ENCODE results near the gene EPHA2.
A peak's percentile ranks its signal among the peaks of the same experiment; 100 is the strongest.
"Not testable (repeated sequence)": the region's sequence is repeated elsewhere in the genome, so short reads cannot be mapped to it uniquely, and the experiment has no call there.

EPHA2 gene

DNA sequence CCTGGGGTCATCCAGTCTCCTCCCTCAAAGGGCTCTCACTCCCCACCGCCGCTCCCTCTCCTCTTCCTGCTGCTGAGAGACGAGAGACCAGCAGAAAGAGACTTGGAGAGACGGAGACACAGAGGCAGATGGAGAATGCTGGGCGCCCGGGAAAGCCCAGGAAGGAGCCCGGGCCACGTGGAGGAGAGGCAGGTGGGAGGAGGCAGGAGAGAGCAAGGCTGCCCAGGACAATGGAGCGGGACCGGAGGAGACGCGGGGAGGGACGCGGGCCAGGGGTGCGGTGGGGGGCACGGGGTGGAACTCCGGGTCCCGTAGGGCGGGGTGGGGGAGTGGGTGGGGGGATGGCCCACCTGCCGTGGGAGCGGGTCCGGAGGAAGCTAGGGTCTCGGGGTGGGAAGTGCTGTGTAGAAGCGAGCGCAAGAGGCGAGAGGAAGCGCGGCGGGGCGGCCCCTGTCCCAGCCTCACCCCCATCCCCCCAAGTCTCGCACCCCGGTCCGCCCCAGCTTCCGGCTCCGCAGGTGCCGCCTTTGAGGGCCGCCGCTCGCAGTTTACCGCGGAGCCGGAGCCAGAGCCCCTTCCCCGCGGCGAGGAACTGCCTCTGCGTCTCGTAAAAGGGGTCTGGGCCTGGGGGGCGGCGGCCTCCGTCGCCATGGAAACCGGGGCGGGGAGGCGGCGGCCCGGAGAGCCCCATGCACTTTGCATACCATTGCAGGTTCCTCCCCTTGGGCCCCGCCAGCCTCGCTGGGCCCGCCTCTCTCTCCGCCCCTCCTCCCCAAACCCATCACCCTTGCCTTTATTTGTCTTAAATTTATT is 11.7 kb upstream of the EPHA2 start:
- Mint-ChIP-seq H3K27ac (no peak overlapping the region), H3K27me3 (peaks cover 88% of the 10 kb centered on the region), H3K4me1 (ENCODE audit: low read depth) (peaks cover 12% of the 10 kb centered on the region), H3K4me3 (no peak overlapping the region), H3K9me3 (no peaks in the 10 kb centered on the region), H3K36me3 (ENCODE audit: low read depth) (no peaks in the 10 kb centered on the region)
- intact Hi-C loops (cut with micrococcal nuclease): no loop called here

DNA sequence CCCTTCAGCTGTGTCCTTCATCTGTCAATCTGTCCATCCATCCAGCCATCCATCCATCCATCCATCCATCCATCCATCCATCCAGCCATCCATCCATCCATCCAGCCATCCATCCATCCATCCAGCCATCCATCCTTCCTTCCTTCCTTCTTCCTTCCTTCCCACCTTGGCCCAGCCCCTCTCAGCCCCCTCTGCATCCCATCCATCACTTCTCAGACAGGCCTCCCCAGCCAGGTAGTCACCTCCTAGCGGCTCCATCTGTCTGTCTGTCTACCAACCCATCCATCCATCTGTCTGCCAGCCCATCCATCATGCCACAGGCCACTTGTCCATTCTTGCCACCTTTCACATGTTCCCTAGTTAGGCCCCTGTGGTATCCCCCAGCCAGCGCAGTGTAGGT is 10.2 kb upstream of the EPHA2 start:
- Mint-ChIP-seq H3K27me3 (peaks cover 95% of the 10 kb centered on the region), H3K4me3 (no peak overlapping the region), H3K36me3 (ENCODE audit: low read depth) (no peaks in the 10 kb centered on the region), H3K9me3 (no peaks in the 10 kb centered on the region), H3K27ac (no peak overlapping the region), H3K4me1 (ENCODE audit: low read depth) (peaks cover 9% of the 10 kb centered on the region)
- intact Hi-C loops (cut with micrococcal nuclease): no loop called here

DNA sequence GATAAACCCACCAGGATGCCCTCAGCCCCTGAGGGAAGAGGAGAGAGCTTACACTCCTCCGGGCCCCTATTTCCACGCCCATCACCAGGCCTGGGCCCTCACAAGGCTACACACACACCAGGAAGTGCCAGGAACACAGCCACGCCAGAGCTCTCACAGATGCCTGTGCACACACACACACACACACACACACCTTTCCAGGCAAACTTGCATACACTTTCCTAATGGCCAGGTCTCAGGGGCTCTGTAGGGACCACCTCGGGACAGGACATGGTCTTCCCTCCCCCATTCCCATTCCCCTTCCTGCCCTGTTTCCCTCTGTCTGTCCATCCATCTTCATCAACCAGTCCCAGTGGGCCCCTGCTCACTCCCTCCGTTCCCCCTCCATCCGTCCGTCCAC is 9.7 kb upstream of the EPHA2 start:
- Mint-ChIP-seq H3K4me1 (ENCODE audit: low read depth) (peaks cover 9% of the 10 kb centered on the region), H3K36me3 (ENCODE audit: low read depth) (no peaks in the 10 kb centered on the region), H3K9me3 (no peaks in the 10 kb centered on the region), H3K4me3 (no peak overlapping the region), H3K27me3 (peaks cover 93% of the 10 kb centered on the region), H3K27ac (no peak overlapping the region)
- intact Hi-C loops (cut with micrococcal nuclease): no loop called here

DNA sequence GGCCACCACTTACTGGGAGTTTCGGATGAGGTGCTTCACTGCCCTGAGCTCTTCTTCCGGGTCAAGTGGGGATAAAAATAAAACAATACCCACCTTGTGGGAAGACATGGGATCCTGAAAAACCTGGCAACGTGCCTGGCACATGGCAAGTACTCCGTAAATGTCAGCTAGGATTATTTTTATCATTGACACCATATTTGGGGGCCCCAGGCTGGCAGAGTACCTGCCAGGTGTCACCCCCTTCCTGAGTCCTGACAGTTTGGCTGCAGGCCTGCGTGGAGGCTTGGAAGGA is 9.2 kb upstream of the EPHA2 start:
- Mint-ChIP-seq H3K27me3 (peaks cover 87% of the 10 kb centered on the region), H3K27ac (no peak overlapping the region)
- intact Hi-C loops (cut with micrococcal nuclease): no loop called here

DNA sequence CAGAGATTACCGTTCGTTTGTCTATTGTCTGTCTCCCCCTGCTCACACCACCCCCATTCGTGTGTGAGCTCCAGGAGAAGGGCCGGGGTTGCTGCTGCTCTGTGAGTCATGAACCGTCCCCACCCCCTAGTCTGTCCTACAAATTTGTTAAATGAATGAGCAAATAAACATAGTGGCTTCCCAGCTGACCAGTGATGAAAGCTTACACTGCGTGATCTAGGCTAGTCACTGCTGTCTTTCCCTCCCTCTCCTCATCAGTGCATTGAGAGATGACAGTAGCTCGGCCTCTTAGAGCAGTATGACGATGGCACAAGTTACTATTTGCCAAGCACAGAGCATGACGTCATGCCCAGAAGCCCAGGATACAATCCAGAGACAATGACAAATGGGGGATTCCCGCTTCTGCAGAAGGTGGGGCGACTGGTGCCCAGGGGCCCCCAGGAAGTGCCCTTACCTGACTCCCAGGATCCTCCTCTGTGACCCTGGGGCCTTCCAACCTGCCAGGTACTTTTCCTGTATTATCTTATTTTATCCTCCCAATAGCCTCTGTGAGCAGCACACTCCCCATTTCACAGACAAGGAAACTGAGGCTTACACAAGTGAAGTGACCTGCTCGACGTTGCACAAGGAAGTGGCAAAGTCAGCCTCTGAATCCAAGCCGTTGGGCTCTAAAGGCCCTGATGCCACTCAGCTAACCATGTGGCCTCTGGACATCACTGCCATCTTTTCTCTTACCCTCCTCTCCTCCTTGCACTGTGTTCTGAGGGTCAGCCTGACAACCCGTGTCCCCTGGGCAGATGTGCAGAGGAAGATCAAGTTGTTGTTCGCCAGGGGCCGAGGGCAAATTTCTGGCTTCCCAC is 8.6 kb upstream of the EPHA2 start:
- Mint-ChIP-seq H3K4me3 (no peak overlapping the region), H3K9me3 (no peaks in the 10 kb centered on the region), H3K27me3 (peaks cover 82% of the 10 kb centered on the region), H3K4me1 (ENCODE audit: low read depth) (peaks cover 9% of the 10 kb centered on the region), H3K36me3 (ENCODE audit: low read depth) (no peaks in the 10 kb centered on the region), H3K27ac (no peak overlapping the region)
- intact Hi-C loops (cut with micrococcal nuclease): no loop called here

More for the DNA sequence above, 9.2 kb upstream of the EPHA2 start:
- Mint-ChIP-seq H3K4me1 (ENCODE audit: low read depth) (peaks cover 9% of the 10 kb centered on the region), H3K9me3 (no peaks in the 10 kb centered on the region), H3K4me3 (no peak overlapping the region), H3K36me3 (ENCODE audit: low read depth) (no peaks in the 10 kb centered on the region)

DNA sequence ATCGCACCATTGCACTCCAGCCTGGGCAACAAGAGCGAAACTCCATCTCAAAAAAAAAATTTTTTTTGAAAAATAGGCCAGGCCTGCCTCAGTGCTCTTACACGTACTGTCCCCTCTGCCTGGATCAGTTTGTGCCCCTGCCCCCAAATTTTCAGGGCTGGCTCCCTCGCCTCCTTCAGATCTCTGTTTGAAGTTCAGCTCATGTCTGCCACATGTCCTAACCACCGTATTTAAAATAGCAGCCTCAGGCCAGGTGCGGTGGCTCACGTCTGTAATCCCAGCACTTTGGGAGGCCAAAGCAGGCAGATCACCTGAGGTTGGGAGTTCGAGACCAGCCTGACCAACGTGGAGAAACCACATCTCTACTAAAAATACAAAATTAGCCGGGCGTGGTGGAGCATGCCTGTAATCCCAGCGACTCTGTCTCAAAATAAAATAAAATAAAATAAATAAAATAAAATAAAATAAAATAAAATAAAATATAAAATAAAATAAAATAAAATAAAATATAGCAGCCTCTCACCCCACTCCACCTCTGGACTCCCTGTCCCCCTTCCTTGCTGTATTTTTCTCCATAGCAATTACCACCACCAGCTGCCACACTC is 7.8 kb upstream of the EPHA2 start:
- H3K36me3 Mint-ChIP-seq (ENCODE audit: low read depth); H3K27ac Mint-ChIP-seq; intact Hi-C loops (cut with micrococcal nuclease); H3K9me3 Mint-ChIP-seq; H3K4me1 Mint-ChIP-seq (ENCODE audit: low read depth); H3K4me3 Mint-ChIP-seq: not testable (repeated sequence)
- peaks cover 76% of the 10 kb centered on the region for H3K27me3 Mint-ChIP-seq

DNA sequence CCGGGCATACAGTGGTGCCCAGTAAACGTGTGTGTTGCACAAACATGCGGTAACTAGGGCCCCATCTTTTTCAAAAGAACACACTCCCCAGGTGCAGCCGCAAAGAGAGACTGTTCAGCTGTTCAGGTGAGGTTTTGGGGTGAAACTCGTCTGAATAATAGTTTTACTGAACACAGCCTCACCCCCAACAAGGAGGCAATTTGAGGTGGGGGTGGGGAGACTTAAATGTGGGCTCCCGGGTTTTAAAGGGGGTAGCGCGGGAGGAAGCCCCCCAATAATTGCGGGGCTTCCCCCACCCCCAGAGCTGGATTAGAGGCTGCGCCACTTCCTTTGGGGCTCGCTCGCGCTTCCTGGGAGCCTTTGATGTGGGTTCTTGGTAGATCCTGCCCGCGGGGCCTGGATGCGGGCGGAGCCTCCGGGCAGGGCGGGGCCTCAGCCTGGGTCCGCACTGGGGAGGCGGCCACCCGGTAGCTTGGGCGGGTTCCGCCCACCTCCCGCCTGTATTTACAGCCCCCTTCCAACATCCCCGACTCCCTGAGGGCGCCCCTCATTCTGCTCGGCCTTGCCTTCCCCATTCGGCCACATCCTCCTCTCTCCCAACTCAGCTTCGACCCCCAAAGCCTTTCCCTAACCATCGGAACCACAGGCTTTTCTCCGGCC is 6.4 kb upstream of the EPHA2 start:
- intact Hi-C loops (cut with micrococcal nuclease): no loop called here
- Mint-ChIP-seq H3K4me1 (ENCODE audit: low read depth) (peaks cover 2% of the 10 kb centered on the region), H3K27ac (no peak overlapping the region), H3K4me3 (no peak overlapping the region), H3K27me3 (peaks cover 65% of the 10 kb centered on the region), H3K36me3 (ENCODE audit: low read depth) (no peaks in the 10 kb centered on the region), H3K9me3 (no peaks in the 10 kb centered on the region)

DNA sequence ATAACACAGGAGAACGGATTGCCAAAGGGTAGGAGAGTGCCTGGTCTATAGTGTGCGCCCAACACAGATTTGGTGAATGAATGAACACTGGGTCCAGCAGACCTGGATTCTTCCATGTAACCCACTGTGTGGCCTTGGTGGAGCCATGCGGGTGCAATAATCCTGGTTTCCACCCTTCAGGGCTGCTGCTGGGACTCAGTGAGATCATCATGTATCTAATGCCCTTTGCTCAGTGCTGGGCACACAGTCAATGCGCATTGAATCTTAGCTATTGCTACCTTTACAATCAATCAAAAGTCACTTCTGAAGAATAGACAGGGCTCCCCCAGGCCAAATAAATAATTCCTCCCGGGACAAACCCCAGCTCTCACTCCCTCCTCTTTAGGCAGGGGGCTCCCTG is 5.8 kb upstream of the EPHA2 start:
- H3K36me3 Mint-ChIP-seq (ENCODE audit: low read depth): no peaks in the 10 kb centered on the region
- intact Hi-C loops (cut with micrococcal nuclease): no loop called here
- H3K9me3 Mint-ChIP-seq: no peaks in the 10 kb centered on the region
- H3K4me3 Mint-ChIP-seq: no peak overlapping the region
- peaks cover 6% of the 10 kb centered on the region for H3K4me1 Mint-ChIP-seq (ENCODE audit: low read depth)
- H3K27ac Mint-ChIP-seq: no peak overlapping the region
- H3K27me3 Mint-ChIP-seq: peaks cover 64% of the 10 kb centered on the region

DNA sequence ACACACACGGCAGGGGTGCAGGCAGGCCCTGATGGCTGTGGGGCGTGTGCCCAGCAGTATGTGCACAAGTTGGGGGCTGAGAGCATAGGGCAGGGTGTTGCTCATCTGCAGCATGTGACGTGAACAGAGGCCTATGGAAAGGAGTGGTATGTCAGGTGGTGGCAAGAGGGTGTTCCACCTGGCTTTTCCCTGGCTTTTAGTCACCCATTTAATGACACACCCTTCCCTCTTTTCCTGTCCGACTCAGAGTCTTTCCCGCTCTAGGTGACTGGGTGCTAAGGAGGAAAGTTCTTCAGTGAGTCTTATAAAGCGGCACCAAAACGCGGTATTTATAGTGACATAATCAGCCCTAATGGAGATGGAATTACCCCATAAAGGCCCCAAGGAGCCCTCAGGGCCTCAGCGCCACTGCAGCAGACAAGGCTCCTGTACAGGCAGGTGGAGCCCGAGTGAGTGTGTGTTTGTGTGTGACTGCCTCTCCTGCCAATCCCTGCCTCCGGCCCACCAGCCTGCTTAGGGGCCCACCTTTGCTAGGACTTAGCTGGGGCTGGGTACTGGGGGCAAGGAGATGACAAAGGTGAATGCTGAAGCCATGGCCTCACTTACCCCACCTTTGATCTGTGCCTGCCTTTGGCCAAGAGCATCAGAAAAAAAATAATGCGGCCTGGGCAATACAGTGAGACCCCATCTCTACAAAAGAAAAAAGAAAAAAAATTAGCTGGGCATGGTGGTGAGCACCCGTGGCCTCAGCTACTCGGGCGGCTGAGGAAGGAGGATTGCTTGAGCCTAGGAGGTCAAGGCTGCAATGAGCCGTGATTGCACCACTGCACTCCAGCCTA is 3.3 kb upstream of the EPHA2 start:
- peaks cover 28% of the 10 kb centered on the region for H3K4me1 Mint-ChIP-seq (ENCODE audit: low read depth)
- no peaks in the 10 kb centered on the region for H3K36me3 Mint-ChIP-seq (ENCODE audit: low read depth)
- intact Hi-C loops (cut with micrococcal nuclease): no loop called here
- H3K4me3 Mint-ChIP-seq: no peak overlapping the region
- peaks cover 61% of the 10 kb centered on the region for H3K27me3 Mint-ChIP-seq
- no peaks in the 10 kb centered on the region for H3K9me3 Mint-ChIP-seq
- H3K27ac Mint-ChIP-seq: no peak overlapping the region

DNA sequence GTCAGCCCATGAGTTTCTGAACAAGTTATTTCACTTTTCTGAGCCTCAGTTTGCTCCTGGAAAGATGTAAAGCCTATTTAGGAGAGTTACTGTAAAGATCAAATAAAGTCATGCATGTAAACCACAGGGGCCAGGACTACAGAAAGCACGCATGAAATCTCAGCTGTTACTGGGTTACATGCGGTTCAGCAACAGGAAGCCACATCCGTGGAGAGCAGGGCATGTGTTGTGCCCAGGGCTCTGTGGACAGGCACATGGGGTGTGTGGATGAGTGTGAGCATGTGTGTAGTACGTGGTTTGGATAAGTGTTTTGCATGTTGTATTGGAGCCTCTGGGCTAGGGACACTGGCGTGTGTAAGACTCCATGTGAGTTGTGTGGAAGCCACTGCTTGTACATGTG is 2.2 kb upstream of the EPHA2 start:
- Mint-ChIP-seq H3K27ac (no peak overlapping the region), H3K9me3 (no peaks in the 10 kb centered on the region), H3K4me1 (ENCODE audit: low read depth) (peaks cover 39% of the 10 kb centered on the region), H3K4me3 (no peak overlapping the region), H3K27me3 (peaks cover 62% of the 10 kb centered on the region), H3K36me3 (ENCODE audit: low read depth) (no peaks in the 10 kb centered on the region)
- intact Hi-C loops (cut with micrococcal nuclease): no loop called here

DNA sequence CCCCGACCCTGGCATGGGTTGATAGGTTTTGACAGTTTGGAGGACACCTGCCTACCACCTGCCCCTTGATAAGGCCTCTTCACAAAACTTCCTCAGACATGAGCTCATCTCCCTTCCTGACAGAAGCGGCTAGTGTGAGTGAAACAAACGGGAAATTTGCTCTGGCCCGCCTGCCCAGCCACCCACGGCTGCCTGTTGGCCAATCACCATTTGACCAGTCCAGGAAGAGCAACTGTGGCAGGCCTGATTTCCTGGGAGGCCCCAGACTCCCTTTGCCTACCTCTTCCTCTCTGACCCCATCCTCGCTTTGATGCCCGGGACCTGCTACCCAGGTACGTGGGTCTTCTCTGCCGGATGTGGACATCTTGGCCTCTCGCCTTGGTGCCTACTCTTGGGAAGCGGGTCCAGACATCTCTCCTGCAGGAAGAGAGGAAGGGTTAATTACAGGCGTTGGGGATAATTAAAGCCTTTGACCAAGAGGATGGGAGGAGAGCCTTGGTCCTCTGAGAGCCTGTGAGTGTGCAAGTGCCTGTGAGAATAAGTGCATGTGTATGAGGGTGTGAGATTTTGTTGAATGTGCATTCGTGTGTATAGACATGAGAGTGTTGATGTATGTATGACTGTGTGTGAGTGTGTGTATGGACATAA is 1.1 kb upstream of the EPHA2 start:
- no peak overlapping the region for H3K4me3 Mint-ChIP-seq
- H3K27ac Mint-ChIP-seq: no peak overlapping the region
- intact Hi-C loops (cut with micrococcal nuclease): no loop called here
- no peaks in the 10 kb centered on the region for H3K36me3 Mint-ChIP-seq (ENCODE audit: low read depth)
- H3K9me3 Mint-ChIP-seq: no peaks in the 10 kb centered on the region
- peaks cover 42% of the 10 kb centered on the region for H3K4me1 Mint-ChIP-seq (ENCODE audit: low read depth)
- peaks cover 60% of the 10 kb centered on the region for H3K27me3 Mint-ChIP-seq

DNA sequence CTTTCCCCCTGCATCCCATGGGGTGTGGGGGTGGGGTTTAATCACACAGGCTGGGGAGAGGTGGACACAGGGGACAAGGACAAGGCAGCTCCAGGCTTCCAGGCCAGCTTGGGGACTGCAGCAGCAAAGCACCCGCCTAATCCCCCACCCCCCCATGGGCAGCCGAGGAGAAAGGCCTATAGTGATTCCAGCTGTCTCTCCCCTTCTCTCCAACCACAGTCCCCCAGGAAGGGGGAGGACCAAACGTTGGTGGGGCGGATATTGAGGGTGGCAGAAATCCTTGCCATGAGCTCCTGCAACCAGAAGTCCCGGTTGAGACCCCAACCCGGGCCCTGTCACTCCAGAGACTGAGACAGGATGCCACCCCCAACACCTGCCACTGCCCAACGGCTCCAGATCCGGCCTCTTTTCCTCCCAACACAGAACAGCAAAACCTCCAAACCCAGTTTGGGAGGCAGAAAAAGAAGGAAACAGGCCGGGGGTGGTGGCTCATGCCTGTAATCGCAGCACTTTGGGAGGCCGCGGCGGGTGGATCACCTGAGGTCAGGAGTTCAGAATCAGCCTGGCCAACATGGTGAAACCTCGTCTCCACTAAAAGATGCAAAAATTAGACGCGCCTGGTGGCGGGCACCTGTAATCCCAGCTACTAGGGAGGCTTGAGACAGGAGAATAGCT is 1.7 kb downstream of the EPHA2 start:
- Mint-ChIP-seq H3K27ac (no peak overlapping the region), H3K27me3 (peaks cover 58% of the 10 kb centered on the region), H3K4me1 (ENCODE audit: low read depth) (peaks cover 42% of the 10 kb centered on the region), H3K36me3 (ENCODE audit: low read depth) (no peaks in the 10 kb centered on the region), H3K9me3 (no peaks in the 10 kb centered on the region), H3K4me3 (peak overlapping the region; percentile 32)
- intact Hi-C loops (cut with micrococcal nuclease): no loop called here

Measured in dendritic cell treated with granulocyte-macrophage colony-stimulating factor and Interleukin-4, amounts not matched to agents 40 ng/mL and 50 ng/mL, for 4 days (primary cell).